HUES48 (cell line): Measurements from ENCODE around the gene PVRIG.
"Not testable (repeated sequence)": the region's sequence is repeated elsewhere in the genome, so short reads cannot be mapped to it uniquely, and the experiment has no call there.

Experiments
- H3K27ac ChIP-seq: one replicate; pipeline ENCODE4 v1.7.0; 2013; ENCODE audit warnings: low read depth, low read length, inconsistent platforms
- H3K27me3 ChIP-seq: 2 replicates; pipeline ENCODE4 v1.6.1; 2013; ENCODE audit warnings: mild to moderate bottlenecking, low read length; ENCODE audit not compliant: control insufficient read depth, insufficient read depth
- H3K36me3 ChIP-seq: 2 replicates; pipeline ENCODE4 v1.6.1; 2013; ENCODE audit warnings: low read length; ENCODE audit not compliant: control insufficient read depth, insufficient read depth
- H3K4me1 ChIP-seq: 2 replicates; pipeline ENCODE4 v1.6.1; 2013; ENCODE audit warnings: mild to moderate bottlenecking, low read length; ENCODE audit not compliant: control insufficient read depth, insufficient read depth
- H3K4me3 ChIP-seq: 2 replicates; pipeline ENCODE4 v1.5.1; 2013; ENCODE audit warnings: mild to moderate bottlenecking, low read depth, low read length
- H3K9ac ChIP-seq: 2 replicates; pipeline ENCODE4 v1.6.1; 2013; ENCODE audit warnings: mild to moderate bottlenecking, low read depth, low read length, moderate library complexity
- H3K9me3 ChIP-seq: 2 replicates; pipeline ENCODE4 v1.6.1; 2013; ENCODE audit warnings: low read length; ENCODE audit not compliant: control insufficient read depth, insufficient read depth

The PVRIG gene

GRCh38 chr7:100219801-100220585, at the start of gene PVRIG:
Gene PVRIG (plus strand): TSS chr7:100219949. CDS start chr7:100219971, 22 bp downstream.
- not testable (repeated sequence) for H3K9ac ChIP-seq

GRCh38 chr7:100170101-100170897, 49.5 kb upstream of the PVRIG start:
- no peaks in the 10 kb centered on the region for H3K9me3 ChIP-seq
- peaks cover 16% of the 10 kb centered on the region for H3K27me3 ChIP-seq
- no peak overlapping the region for H3K9ac ChIP-seq
- H3K4me3 ChIP-seq = peak overlapping the region; percentile 74; the same call in 1 of the 2 replicates
- H3K27ac ChIP-seq = no peak overlapping the region
- peaks cover 31% of the 10 kb centered on the region for H3K4me1 ChIP-seq
- peaks cover 18% of the 10 kb centered on the region for H3K36me3 ChIP-seq

More at GRCh38 chr7:100219801-100220585, at the start of gene PVRIG:
- H3K9me3 ChIP-seq, H3K4me1 ChIP-seq, H3K4me3 ChIP-seq, H3K27me3 ChIP-seq, H3K27ac ChIP-seq: not testable (repeated sequence)
- H3K36me3 ChIP-seq = peaks cover 16% of the 10 kb centered on the region; the same call in 1 of the 2 replicates

- Histone ChIP-seq H3K27me3 (peaks cover 15% of the 10 kb centered on the region), H3K9ac (no peak overlapping the region), H3K4me3 (peak overlapping the region; percentile 74), H3K27ac (peak overlapping the region; percentile 20), H3K36me3 (peaks cover 22% of the 10 kb centered on the region), H3K9me3 (no peaks in the 10 kb centered on the region), H3K4me1 (peaks cover 33% of the 10 kb centered on the region)
Measured at GRCh38 chr7:100171087-100171681, 48.6 kb upstream of the PVRIG start.

- peaks cover 34% of the 10 kb centered on the region for H3K4me1 ChIP-seq
- peaks cover 9% of the 10 kb centered on the region for H3K27me3 ChIP-seq
- H3K9me3 ChIP-seq = no peaks in the 10 kb centered on the region
- H3K36me3 ChIP-seq = peaks cover 22% of the 10 kb centered on the region
- H3K4me3 ChIP-seq = peak overlapping the region; percentile 74
- no peak overlapping the region for H3K9ac ChIP-seq
- no peak overlapping the region for H3K27ac ChIP-seq
Measured at GRCh38 chr7:100171840-100172239, 47.9 kb upstream of the PVRIG start.

GRCh38 chr7:100173806-100174495, 45.8 kb upstream of the PVRIG start:
- no peak overlapping the region for H3K4me3 ChIP-seq
- H3K27me3 ChIP-seq = peaks cover 14% of the 10 kb centered on the region
- H3K27ac ChIP-seq = no peak overlapping the region
- H3K4me1 ChIP-seq = peaks cover 22% of the 10 kb centered on the region
- no peaks in the 10 kb centered on the region for H3K9me3 ChIP-seq
- no peak overlapping the region for H3K9ac ChIP-seq
- H3K36me3 ChIP-seq = peaks cover 22% of the 10 kb centered on the region

GRCh38 chr7:100174582-100174981, 45.2 kb upstream of the PVRIG start:
- H3K9me3 ChIP-seq = no peaks in the 10 kb centered on the region
- H3K4me3 ChIP-seq = no peak overlapping the region
- peaks cover 18% of the 10 kb centered on the region for H3K4me1 ChIP-seq
- H3K27me3 ChIP-seq = peaks cover 14% of the 10 kb centered on the region
- H3K36me3 ChIP-seq = peaks cover 22% of the 10 kb centered on the region
- H3K9ac ChIP-seq = no peak overlapping the region
- H3K27ac ChIP-seq = no peak overlapping the region

- Histone ChIP-seq H3K9ac (no peak overlapping the region), H3K36me3 (peaks cover 22% of the 10 kb centered on the region), H3K27me3 (peaks cover 14% of the 10 kb centered on the region), H3K9me3 (no peaks in the 10 kb centered on the region), H3K4me1 (peaks cover 13% of the 10 kb centered on the region), H3K27ac (no peak overlapping the region), H3K4me3 (no peak overlapping the region)
Measured at GRCh38 chr7:100175296-100175935, 44.3 kb upstream of the PVRIG start.

- Histone ChIP-seq H3K9ac (peak overlapping the region; percentile 71), H3K27ac (peak overlapping the region; percentile 82), H3K9me3 (no peaks in the 10 kb centered on the region), H3K27me3 (peaks cover 14% of the 10 kb centered on the region), H3K36me3 (peaks cover 22% of the 10 kb centered on the region), H3K4me3 (peak overlapping the region; percentile 92), H3K4me1 (peaks cover 8% of the 10 kb centered on the region; the same call in 1 of the 2 replicates)
Measured at GRCh38 chr7:100176096-100177044, 43.4 kb upstream of the PVRIG start.

GRCh38 chr7:100177045-100178001, 42.4 kb upstream of the PVRIG start, which contains the start of the genes GPC2 and STAG3:
Gene GPC2 (minus strand): TSS chr7:100177381. CDS start chr7:100177199, 182 bp downstream.
Gene STAG3 (plus strand): TSS chr7:100177918. CDS start chr7:100180557, 2,639 bp downstream.
- Histone ChIP-seq H3K9me3 (no peaks in the 10 kb centered on the region), H3K27ac (peak within 1 kb of the TSS; percentile 82), H3K4me3 (peak within 1 kb of the TSS; percentile 92), H3K4me1 (peaks cover 14% of the 10 kb centered on the region; the same call in 1 of the 2 replicates), H3K9ac (peak within 1 kb of the TSS; percentile 71), H3K36me3 (peaks cover 22% of the 10 kb centered on the region), H3K27me3 (peaks cover 14% of the 10 kb centered on the region)
